HCT116 (cell line): ENCODE results near the gene MACF1. TPM values are rescaled to one million over a fixed set of nuclear protein-coding genes. Genes with fewer than 3 reads are reported as not detected.

Source experiments
- ATAC-seq: fragments of 200-7000 bp; cut with Tn5 transposase; 2 replicates; pipeline ENCODE4 v1.9.1; 2020; ENCODE audit warnings: mild to moderate bottlenecking, moderate library complexity
- BruUV-seq: library from RNA; stranded (reverse); fragments of 400-500 nt; replicated peaks from 2 replicates; lab custom pipeline; 2021; lab: Mats Ljungman, UMichigan
- CTCF ChIA-PET: fragments of 300-600 bp; sonication (Branson Sonifier 250); formaldehyde crosslinking; loops from one replicate; lab custom pipeline; 2021; ENCODE audit warnings: antibody characterized with exemption; lab: Charles Lee
- POLR2A ChIA-PET: fragments of 300-600, 350-600 bp; sonication (Branson Sonifier 250); formaldehyde crosslinking; loops from one replicate; lab custom pipeline; 2021; ENCODE audit warnings: antibody characterized with exemption; lab: Charles Lee
- RAD21 ChIA-PET, 2 experiments: fragments of 300-600 bp; sonication (Branson Sonifier 250); formaldehyde crosslinking; loops; one replicate each; lab custom pipeline; 2023; ENCODE audit warnings: low total read pairs in 2 of 2; ENCODE audit not compliant: uncharacterized antibody in 2 of 2, unreplicated experiment in 2 of 2, low non-redundant PET in 1 of 2; lab: Charles Lee
- DNase-seq: peaks from one replicate; pipeline ENCODE4 v3.0.0-alpha.2; 2010; ENCODE audit warnings: low read depth, low spot score
- H2AFZ ChIP-seq: fragments of 200-600 bp; shearing (Covaris generic), sonication (generic); 2 replicates; pipeline ENCODE4 v1.6.1; 2017; ENCODE audit warnings: low read depth, mixed run types, mixed read lengths, antibody characterized with exemption, low read length; ENCODE audit not compliant: poor library complexity, severe bottlenecking
- H3K27ac ChIP-seq: 2 replicates; pipeline ENCODE4 v1.5.1; 2012; ENCODE audit warnings: low read depth, low read length
- H3K27me3 ChIP-seq: fragments of 200-600 bp; sonication (generic); 2 replicates; pipeline ENCODE4 v1.6.1; 2016; ENCODE audit warnings: mixed run types, low read length, mixed read lengths; ENCODE audit not compliant: insufficient read depth
- H3K36me3 ChIP-seq, 2 experiments: fragments of 200-500 bp in 1 of 2; fragments of 200-600 bp in 1 of 2; sonication (Bioruptor generic) in 1 of 2; sonication (generic) in 1 of 2; 2 replicates each; pipeline versions ENCODE4 v1.5.1 to v1.6.1; 2014 to 2016; ENCODE audit warnings: low read length in 2 of 2, inconsistent platforms in 1 of 2, mixed read lengths in 1 of 2, mixed run types in 1 of 2; ENCODE audit not compliant: insufficient read depth in 2 of 2, control insufficient read depth in 1 of 2
- H3K4me1 ChIP-seq, 2 experiments: fragments of 200-600 bp in 1 of 2; sonication (generic) in 1 of 2; 2 replicates each; pipeline versions ENCODE4 v1.5.1 to v1.6.1; 2012 to 2017; ENCODE audit warnings: low read length in 2 of 2, inconsistent platforms in 1 of 2, mild to moderate bottlenecking in 1 of 2, mixed read lengths in 1 of 2, mixed run types in 1 of 2, moderate library complexity in 1 of 2; ENCODE audit not compliant: insufficient read depth in 2 of 2, control insufficient read depth in 1 of 2
- H3K4me2 ChIP-seq: fragments of 200-600 bp; sonication (generic); 2 replicates; pipeline ENCODE4 v1.6.1; 2017; ENCODE audit warnings: mixed run types, low read length, mixed read lengths
- H3K4me3 ChIP-seq, 2 experiments: fragments of 200-600 bp in 1 of 2; sonication (generic) in 1 of 2; replicated peaks in 1 of 2; 2 replicates each; pipeline ENCODE4 v1.5.1; 2011 to 2016; ENCODE audit warnings: low read length in 2 of 2, control low read depth in 1 of 2, low read depth in 1 of 2, mild to moderate bottlenecking in 1 of 2, mixed read lengths in 1 of 2, mixed run types in 1 of 2
- H3K79me2 ChIP-seq: fragments of 200-600 bp; sonication (generic); 2 replicates; pipeline ENCODE4 v1.6.1; 2017; ENCODE audit warnings: mild to moderate bottlenecking, mixed run types, low read length, moderate library complexity, mixed read lengths; ENCODE audit not compliant: insufficient read depth
- H3K9ac ChIP-seq: fragments of 200-600 bp; sonication (generic); 2 replicates; pipeline ENCODE4 v1.6.1; 2016; ENCODE audit warnings: low read length, mixed read lengths
- H3K9me2 ChIP-seq: fragments of 200-600 bp; sonication (generic), shearing (Covaris generic); 2 replicates; pipeline ENCODE4 v1.6.1; 2017; ENCODE audit warnings: mixed run types, mild to moderate bottlenecking, moderate library complexity; ENCODE audit not compliant: insufficient read depth
- H3K9me3 ChIP-seq, 2 experiments: fragments of 200-500 bp in 1 of 2; fragments of 200-600 bp in 1 of 2; sonication (Bioruptor generic) in 1 of 2; sonication (generic) in 1 of 2; 2 replicates each; pipeline ENCODE4 v1.6.1; 2014 to 2017; ENCODE audit warnings: low read length in 2 of 2, mixed read lengths in 2 of 2, inconsistent platforms in 1 of 2, low read depth in 1 of 2, mild to moderate bottlenecking in 1 of 2, mixed run types in 1 of 2, moderate library complexity in 1 of 2; ENCODE audit not compliant: control insufficient read depth in 1 of 2, insufficient read depth in 1 of 2
- H4K20me1 ChIP-seq: fragments of 200-600 bp; sonication (generic), shearing (Covaris generic); 2 replicates; pipeline ENCODE4 v1.6.1; 2017; ENCODE audit warnings: mixed run types, mild to moderate bottlenecking, moderate library complexity; ENCODE audit not compliant: insufficient read depth
- CBX3 ChIP-seq: IDR thresholded peaks from 2 replicates; pipeline ENCODE4 v1.6.1; 2012; ENCODE audit warnings: low read depth
- CEBPB ChIP-seq: IDR thresholded peaks from 2 replicates; pipeline ENCODE4 v1.6.1; 2012; ENCODE audit warnings: low read depth
- EGR1 ChIP-seq: IDR thresholded peaks from 2 replicates; pipeline ENCODE4 v1.6.1; 2012; ENCODE audit warnings: low read depth
- ELF1 ChIP-seq: IDR thresholded peaks from 2 replicates; pipeline ENCODE4 v1.6.1; 2012; ENCODE audit warnings: low read depth, borderline replicate concordance
- EZH2 ChIP-seq: fragments of 200-600 bp; sonication (generic); IDR thresholded peaks from 2 replicates; pipeline ENCODE4 v1.6.1; 2017; ENCODE audit warnings: antibody characterized with exemption, mixed run types
- EZH2phosphoT487 ChIP-seq: fragments of 200-600 bp; IDR thresholded peaks from 2 replicates; pipeline ENCODE4 v1.6.1; 2018; ENCODE audit warnings: antibody characterized with exemption, borderline replicate concordance
- FOSL1 ChIP-seq: IDR thresholded peaks from 2 replicates; pipeline ENCODE4 v1.6.1; 2012; ENCODE audit warnings: low read depth
- POLR2A ChIP-seq: IDR thresholded peaks from 2 replicates; pipeline ENCODE4 v1.7.0; 2011; ENCODE audit warnings: borderline replicate concordance; ENCODE audit not compliant: insufficient read depth, insufficient read length; ENCODE audit errors: extremely low read depth
- POLR2AphosphoS5 ChIP-seq: IDR thresholded peaks from 2 replicates; pipeline ENCODE4 v1.6.1; 2011; ENCODE audit warnings: mild to moderate bottlenecking, low read depth, low read length, moderate library complexity
- SIN3A ChIP-seq: IDR thresholded peaks from 2 replicates; pipeline ENCODE4 v1.6.1; 2012; ENCODE audit warnings: low read depth
- SP1 ChIP-seq: IDR thresholded peaks from 2 replicates; pipeline ENCODE4 v1.6.1; 2012; ENCODE audit warnings: low read depth
- TCF7L2 ChIP-seq: IDR thresholded peaks from 2 replicates; pipeline ENCODE4 v1.7.0; 2011; ENCODE audit warnings: borderline replicate concordance, inconsistent platforms; ENCODE audit not compliant: insufficient read depth, insufficient read length; ENCODE audit errors: extremely low read depth
- ZFX ChIP-seq: fragments of 450-650 bp; IDR thresholded peaks from 2 replicates; pipeline ENCODE4 v1.6.1; 2017
- intact Hi-C: fragments of 100-400 bp; cut with micrococcal nuclease; formaldehyde crosslinking; loops from 2 replicates; pipeline ENCODE4 v1.10.0; 2022
- total RNA-seq: library from RNA; stranded (reverse); gene quantifications from one replicate; pipeline ENCODE4 v1.2.1, GENCODE V29; 2021; ENCODE audit not compliant: unreplicated experiment
- TF ChIP-seq, protein P1 (sequence below), 3 experiments: fragments of 200-600 bp in 1 of 3; sonication (generic) in 1 of 3; IDR thresholded peaks in 2 of 3; conservative IDR thresholded peaks in 1 of 3; 2 replicates each; pipeline ENCODE4 v1.5.1; 2012 to 2017; ENCODE audit warnings: low read depth in 2 of 3, low read length in 2 of 3, antibody characterized with exemption in 1 of 3, borderline replicate concordance in 1 of 3, control low read depth in 1 of 3, mild to moderate bottlenecking in 1 of 3, mixed read lengths in 1 of 3, mixed run types in 1 of 3, moderate library complexity in 1 of 3; ENCODE audit not compliant: insufficient read depth in 1 of 3
- TF ChIP-seq, protein P2 (sequence below): IDR thresholded peaks from 2 replicates; pipeline ENCODE4 v1.6.1; 2011; ENCODE audit warnings: mild to moderate bottlenecking, low read length, moderate library complexity; ENCODE audit not compliant: insufficient replicate concordance; ENCODE audit errors: extremely low read depth
- TF ChIP-seq, protein P3 (sequence below): IDR thresholded peaks from 2 replicates; pipeline ENCODE4 v1.6.1; 2012
- TF ChIP-seq, protein P4 (sequence below): IDR thresholded peaks from 2 replicates; pipeline ENCODE4 v1.6.1; 2012
- TF ChIP-seq, protein P5 (sequence below): IDR thresholded peaks from 2 replicates; pipeline ENCODE4 v1.6.1; 2012; ENCODE audit warnings: low read depth

Gene MACF1
- total RNA-seq, 1 experiment from 2014 or later: 146 TPM

DNA sequence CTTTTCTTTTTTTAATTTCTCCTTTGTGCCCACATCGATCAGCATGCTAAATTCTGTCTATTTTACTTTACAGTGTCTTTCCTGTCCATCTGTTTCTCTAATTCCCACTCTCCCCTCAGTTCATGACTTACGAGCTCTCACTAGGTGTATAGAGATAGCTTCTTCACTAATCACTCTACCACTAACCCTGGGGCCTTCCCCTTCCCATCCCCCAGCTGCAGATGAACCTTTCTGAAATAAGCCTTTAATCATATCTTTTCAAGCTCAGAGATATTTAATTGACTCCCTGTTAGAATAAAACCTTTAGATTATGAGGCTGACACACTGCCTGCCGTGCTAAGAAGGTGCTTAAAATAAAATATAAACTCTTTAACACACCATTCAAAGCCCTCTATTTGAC is 220.7 kb downstream of the MACF1 start:
- no peak for ATAC-seq
- Histone ChIP-seq H4K20me1 (no peaks in the 10 kb centered on the region), H3K9ac (no peak overlapping the region), H3K27ac (no peak overlapping the region), H3K36me3 (peaks cover 6 to 44% of the 10 kb centered on the region in 2 experiments), H3K79me2 (peaks cover under 1% of the 10 kb centered on the region; the same call in 1 of the 2 replicates), H3K9me3 (no peaks in the 10 kb centered on the region), H2AFZ (no peak overlapping the region), H3K4me1 (no peaks in the 10 kb centered on the region), H3K9me2 (no peaks in the 10 kb centered on the region), H3K27me3 (no peaks in the 10 kb centered on the region), H3K4me3 (no peak overlapping the region), H3K4me2 (no peak overlapping the region)
- CTCF ChIA-PET: interaction anchor here (1.1 kb wide), 1 partner anchor 47 kb away, joined by 4 read pairs; no protein-coding TSS in a partner anchor
- intact Hi-C loops: no loop called here
- no peak for TF ChIP-seq SIN3A
- TF ChIP-seq, protein P1, sequence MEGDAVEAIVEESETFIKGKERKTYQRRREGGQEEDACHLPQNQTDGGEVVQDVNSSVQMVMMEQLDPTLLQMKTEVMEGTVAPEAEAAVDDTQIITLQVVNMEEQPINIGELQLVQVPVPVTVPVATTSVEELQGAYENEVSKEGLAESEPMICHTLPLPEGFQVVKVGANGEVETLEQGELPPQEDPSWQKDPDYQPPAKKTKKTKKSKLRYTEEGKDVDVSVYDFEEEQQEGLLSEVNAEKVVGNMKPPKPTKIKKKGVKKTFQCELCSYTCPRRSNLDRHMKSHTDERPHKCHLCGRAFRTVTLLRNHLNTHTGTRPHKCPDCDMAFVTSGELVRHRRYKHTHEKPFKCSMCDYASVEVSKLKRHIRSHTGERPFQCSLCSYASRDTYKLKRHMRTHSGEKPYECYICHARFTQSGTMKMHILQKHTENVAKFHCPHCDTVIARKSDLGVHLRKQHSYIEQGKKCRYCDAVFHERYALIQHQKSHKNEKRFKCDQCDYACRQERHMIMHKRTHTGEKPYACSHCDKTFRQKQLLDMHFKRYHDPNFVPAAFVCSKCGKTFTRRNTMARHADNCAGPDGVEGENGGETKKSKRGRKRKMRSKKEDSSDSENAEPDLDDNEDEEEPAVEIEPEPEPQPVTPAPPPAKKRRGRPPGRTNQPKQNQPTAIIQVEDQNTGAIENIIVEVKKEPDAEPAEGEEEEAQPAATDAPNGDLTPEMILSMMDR (IDR thresholded peaks at IDR 0.05 in 2 of 3, conservative IDR thresholded peaks at IDR 0.05 in 1 of 3; ENCODE audit: borderline replicate concordance in 1 of 3, insufficient read depth in 1 of 3, low read depth in 2 of 3, low read length in 2 of 3): no peak
- TF ChIP-seq, protein P2, sequence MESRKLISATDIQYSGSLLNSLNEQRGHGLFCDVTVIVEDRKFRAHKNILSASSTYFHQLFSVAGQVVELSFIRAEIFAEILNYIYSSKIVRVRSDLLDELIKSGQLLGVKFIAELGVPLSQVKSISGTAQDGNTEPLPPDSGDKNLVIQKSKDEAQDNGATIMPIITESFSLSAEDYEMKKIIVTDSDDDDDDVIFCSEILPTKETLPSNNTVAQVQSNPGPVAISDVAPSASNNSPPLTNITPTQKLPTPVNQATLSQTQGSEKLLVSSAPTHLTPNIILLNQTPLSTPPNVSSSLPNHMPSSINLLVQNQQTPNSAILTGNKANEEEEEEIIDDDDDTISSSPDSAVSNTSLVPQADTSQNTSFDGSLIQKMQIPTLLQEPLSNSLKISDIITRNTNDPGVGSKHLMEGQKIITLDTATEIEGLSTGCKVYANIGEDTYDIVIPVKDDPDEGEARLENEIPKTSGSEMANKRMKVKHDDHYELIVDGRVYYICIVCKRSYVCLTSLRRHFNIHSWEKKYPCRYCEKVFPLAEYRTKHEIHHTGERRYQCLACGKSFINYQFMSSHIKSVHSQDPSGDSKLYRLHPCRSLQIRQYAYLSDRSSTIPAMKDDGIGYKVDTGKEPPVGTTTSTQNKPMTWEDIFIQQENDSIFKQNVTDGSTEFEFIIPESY: no peak
- TF ChIP-seq ELF1: no peak
- no peak for TF ChIP-seq EGR1
- no peak for TF ChIP-seq FOSL1
- TF ChIP-seq POLR2AphosphoS5: no peak
- TF ChIP-seq, protein P3, sequence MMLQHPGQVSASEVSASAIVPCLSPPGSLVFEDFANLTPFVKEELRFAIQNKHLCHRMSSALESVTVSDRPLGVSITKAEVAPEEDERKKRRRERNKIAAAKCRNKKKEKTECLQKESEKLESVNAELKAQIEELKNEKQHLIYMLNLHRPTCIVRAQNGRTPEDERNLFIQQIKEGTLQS: no peak
- TF ChIP-seq POLR2A: no peak
- no peak for TF ChIP-seq ZFX
- TF ChIP-seq EZH2: no peak
- TF ChIP-seq SP1: no peak
- no peak for TF ChIP-seq CBX3
- no peak for TF ChIP-seq CEBPB
- no peak for TF ChIP-seq TCF7L2
- TF ChIP-seq, protein P4, sequence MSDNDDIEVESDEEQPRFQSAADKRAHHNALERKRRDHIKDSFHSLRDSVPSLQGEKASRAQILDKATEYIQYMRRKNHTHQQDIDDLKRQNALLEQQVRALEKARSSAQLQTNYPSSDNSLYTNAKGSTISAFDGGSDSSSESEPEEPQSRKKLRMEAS: no peak
- TF ChIP-seq, protein P5, sequence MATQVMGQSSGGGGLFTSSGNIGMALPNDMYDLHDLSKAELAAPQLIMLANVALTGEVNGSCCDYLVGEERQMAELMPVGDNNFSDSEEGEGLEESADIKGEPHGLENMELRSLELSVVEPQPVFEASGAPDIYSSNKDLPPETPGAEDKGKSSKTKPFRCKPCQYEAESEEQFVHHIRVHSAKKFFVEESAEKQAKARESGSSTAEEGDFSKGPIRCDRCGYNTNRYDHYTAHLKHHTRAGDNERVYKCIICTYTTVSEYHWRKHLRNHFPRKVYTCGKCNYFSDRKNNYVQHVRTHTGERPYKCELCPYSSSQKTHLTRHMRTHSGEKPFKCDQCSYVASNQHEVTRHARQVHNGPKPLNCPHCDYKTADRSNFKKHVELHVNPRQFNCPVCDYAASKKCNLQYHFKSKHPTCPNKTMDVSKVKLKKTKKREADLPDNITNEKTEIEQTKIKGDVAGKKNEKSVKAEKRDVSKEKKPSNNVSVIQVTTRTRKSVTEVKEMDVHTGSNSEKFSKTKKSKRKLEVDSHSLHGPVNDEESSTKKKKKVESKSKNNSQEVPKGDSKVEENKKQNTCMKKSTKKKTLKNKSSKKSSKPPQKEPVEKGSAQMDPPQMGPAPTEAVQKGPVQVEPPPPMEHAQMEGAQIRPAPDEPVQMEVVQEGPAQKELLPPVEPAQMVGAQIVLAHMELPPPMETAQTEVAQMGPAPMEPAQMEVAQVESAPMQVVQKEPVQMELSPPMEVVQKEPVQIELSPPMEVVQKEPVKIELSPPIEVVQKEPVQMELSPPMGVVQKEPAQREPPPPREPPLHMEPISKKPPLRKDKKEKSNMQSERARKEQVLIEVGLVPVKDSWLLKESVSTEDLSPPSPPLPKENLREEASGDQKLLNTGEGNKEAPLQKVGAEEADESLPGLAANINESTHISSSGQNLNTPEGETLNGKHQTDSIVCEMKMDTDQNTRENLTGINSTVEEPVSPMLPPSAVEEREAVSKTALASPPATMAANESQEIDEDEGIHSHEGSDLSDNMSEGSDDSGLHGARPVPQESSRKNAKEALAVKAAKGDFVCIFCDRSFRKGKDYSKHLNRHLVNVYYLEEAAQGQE: no peak
- TF ChIP-seq EZH2phosphoT487: no peak
- POLR2A ChIA-PET: interaction anchor here (1.1 kb wide), 1 partner anchor 26 kb away, joined by 3 read pairs; no protein-coding TSS in a partner anchor
- RAD21 ChIA-PET: interaction anchor here in 1 of 2 experiments (0.6 kb wide), 1 partner anchor 154 kb away, joined by 4 read pairs; no protein-coding TSS in a partner anchor
- DNase-seq: no peak
- no TSS peak for BruUV-seq
